HG02981 (cell line): Measurements from ENCODE around the gene DYNC2I2.

Experiments used
- ATAC-seq: cut with Tn5 transposase; IDR thresholded peaks from one replicate; pipeline ENCODE4 v1.9.1; 2021; ENCODE audit warnings: mild to moderate bottlenecking, moderate library complexity; ENCODE audit not compliant: unreplicated experiment

Gene DYNC2I2

DNA sequence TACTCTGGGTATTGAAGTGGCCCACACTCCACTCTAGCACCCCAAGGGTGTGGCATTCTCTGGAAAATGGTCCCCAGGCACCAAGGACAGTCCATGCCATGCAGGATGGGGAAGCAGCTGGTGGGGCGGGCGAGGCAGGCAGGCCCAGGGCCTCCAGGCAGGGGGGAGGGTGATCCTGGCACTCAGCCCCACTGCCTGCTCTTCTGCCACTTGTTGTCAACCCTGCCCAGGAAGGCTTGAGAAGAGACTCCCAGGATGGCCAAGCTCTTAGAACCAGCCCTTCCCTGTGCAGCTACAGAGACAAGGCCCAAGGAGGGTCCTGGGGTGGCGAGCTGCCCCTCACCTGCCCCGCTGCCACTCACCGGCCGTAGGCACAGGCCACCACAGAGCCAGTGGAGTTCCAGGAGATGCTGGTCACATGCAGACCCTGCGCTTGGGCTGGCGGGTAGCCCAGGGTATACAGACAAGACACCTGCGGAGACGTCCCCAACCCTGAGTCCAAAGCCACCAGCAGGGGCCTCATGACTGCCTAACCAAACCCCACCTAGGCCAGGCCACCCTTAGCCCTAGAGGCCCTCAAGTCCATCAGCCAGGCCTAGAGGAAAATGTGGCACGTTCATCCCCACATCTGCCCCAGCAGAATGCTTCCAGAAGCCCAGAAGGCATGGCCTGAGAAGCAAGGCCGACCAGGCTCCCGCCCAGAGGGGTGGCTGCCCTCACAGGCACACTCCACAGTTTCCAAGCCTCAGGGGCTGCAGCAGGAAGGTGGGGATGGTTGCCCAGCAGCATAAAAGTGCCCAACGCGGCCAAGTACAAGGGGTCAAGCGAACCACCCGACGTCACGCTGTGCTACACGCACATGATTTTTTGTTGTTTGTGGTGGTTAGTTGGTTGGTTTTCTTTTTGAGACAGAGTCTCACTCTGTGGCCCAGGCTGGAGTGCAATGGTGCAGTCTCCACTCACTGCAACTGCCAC, 19.8 kb downstream of the DYNC2I2 start:
- ATAC-seq, result no peak

DNA sequence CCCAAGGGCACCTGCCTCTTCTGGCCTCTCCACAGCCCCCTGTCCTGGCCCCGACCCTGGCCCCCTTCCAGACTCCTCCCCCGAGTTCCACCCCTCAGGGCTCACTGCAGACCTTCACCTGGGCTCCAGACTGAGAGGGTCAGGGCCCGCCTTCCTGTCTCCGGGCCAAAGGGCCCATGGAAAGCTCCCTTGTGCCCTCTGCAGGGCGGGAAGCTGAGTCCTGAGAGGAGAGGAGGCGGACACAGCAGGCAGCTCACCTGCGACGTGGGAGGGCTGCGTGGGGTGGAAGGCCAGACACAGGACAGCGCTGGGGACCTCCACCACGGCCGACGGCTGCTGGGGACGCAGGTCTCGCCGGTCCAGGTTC, 20.6 kb downstream of the DYNC2I2 start:
- no peak for ATAC-seq

DNA sequence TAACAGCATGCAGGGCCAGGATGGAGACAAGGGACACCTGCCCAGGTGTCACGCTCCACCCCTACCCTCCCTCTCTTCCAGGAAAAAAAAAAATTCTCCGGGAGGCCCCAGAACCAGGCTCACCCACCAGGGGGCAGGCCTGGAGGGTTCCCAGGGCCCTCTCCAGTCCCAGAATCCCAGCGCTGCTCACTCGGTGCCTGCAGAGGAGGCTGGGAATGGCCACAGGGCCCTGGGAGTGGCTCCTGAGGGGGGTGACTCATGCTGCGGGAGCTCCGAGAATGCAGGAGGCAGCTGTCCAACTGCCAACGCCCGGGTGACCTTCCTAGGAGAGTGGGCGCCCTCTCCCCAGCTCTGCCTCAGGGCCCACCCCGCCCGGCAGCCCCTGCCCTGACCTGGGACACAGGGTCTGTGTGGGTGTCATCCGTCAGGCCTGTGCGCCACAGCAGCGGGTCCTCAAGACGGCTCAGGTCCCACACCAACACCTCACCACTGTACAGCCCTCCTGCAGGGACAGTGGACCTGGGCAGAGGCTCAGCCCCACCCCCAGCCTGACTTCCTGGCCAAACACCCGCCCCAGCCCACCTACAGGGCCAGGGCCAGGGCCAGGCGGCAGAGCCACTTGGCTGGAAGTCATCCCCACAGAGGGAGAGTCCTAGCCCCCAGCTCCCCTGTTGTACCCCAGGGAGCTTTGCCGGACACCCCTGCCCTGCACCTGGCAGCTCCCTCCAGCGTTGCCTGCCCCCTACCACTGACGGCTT, 21.2 kb downstream of the DYNC2I2 start:
- no peak for ATAC-seq

DNA sequence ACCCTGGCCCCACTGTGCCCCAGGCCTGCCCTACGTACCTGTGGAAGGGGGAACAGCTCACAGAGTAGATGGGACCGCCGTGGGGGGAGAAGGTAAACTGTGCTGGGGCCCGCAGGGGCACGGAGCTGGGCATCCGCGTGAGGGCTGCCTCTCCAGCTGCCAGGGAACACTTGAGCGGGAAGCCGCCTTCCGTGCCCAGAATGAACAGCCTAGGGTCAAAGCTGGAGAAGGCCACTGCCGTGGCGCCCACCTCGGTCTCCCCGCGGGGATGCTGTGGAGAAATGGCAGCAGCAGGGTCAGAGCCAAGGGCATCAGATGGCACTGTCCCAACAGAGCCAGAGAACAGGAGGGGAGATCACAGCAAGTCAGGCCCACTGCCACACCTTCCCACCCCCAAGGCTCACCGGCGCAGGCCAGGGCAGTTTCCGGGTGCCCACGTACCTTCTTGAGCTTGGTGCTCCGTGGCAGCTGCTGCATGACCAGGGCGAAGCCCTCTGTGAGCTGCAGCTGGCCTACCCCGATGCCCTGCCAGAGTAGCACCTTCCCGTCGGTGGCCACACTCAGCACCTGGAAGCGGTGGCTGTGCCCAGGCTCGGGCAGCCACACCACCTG, 21.9 kb downstream of the DYNC2I2 start:
- ATAC-seq, result no peak

DNA sequence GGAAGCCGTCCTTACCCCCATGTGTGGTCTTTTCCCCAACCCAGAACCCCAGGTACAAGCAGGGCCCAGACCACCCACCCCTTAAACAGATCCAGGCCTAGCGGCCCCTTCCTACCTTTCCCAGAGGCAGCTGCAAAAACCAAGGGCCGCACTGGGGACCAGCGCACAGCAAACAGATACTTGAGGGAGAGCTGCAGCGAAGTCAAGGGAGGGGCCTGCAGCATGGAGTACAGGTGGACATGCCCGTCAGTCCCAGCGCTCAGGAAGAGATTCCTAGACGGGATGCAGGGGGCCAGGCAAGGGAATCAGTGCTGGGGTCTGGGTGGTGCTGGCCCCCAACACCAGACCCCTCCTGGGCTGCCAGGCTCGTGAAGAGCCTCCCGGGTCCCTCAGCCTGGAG, 22.5 kb downstream of the DYNC2I2 start:
- ATAC-seq, result no peak

DNA sequence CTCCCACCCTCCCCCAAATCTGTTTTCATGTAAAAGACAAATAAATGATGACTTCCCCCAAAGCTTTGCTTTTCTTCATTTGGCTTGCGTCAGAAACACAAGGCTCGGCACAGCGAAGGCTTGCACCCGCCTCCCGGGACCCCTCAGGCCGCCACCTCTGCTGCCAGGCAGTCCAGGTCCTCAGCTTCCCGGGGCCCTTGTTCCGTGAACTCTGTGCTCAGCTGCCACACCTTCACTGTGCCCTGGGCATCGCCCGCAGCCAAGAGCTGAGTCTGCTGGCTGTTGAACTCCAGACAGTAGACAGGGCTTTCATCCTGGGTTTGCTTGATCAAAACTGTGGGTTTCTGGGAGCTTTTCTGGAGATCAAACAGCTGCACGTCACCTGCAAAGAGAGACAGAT, 23.0 kb downstream of the DYNC2I2 start:
- no peak for ATAC-seq

DNA sequence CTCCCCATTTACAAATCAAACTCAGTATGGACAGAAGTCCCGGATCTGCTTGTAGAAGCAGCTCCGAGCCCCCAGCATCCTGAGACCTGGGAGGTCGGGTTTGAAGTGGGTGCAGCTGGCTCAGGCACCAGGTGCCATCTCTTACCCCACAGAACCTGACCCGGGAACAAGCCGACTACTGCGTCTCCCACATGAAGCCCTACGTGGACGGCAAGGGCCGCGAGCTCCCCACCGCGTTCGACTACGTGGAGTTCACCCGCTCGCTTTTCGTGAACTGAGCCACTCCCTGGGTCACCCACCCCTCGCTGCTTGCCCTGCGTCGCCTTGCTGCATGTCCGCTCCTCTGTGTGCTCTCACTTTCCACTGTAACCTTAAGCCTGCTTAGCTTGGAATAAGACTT, 23.6 kb downstream of the DYNC2I2 start:
- ATAC-seq, result no peak

DNA sequence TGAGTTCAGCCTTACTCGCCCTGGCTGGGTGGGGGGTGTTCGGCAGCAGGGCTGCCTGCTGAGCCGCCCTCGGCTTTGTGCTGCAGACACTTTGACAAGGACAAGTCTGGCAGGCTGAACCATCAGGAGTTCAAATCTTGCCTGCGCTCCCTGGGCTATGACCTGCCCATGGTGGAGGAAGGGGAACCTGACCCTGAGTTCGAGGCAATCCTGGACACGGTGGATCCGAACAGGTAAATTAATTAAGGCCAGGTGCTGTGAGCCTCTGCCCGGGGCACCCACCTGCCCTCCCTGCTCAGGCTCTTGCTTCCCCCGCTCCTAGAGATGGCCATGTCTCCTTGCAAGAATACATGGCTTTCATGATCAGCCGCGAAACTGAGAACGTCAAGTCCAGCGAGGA, 24.2 kb downstream of the DYNC2I2 start:
- ATAC-seq, result no peak

DNA sequence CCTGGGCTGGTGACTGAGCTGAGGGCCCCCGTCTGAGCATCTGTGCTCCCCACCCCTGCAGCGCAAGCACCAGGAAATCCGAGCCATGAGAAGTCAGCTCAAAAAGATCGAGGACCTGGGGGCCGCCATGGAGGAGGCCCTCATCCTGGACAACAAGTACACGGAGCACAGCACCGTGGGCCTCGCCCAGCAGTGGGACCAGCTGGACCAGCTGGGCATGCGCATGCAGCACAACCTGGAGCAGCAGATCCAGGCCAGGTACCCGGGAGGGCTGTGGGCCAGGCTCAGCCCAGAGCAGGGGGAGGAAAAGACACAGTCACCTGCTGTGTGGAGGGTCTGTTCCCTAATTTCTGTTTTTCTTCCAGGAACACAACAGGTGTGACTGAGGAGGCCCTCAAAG, 24.6 kb downstream of the DYNC2I2 start:
- no peak for ATAC-seq

DNA sequence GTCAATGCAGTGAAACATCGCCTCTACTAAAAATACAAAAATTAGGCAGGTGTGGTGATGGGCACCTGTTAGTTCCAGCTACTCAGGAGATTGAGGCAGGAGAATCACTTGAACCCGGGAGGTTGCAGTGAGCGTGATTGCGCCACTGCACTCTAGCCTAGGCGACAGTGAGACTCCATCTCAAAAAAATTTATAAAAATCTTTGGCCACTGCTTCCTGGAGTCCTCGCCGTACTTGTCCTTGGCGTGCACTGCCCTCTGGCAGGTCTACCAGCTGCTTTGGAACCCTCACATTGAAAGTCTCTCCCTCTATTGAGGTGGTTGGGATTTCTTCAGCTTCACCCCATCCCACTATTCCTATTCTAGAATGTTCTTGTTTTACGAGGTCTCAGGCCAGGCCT, 25.0 kb downstream of the DYNC2I2 start:
- ATAC-seq, result no peak

DNA sequence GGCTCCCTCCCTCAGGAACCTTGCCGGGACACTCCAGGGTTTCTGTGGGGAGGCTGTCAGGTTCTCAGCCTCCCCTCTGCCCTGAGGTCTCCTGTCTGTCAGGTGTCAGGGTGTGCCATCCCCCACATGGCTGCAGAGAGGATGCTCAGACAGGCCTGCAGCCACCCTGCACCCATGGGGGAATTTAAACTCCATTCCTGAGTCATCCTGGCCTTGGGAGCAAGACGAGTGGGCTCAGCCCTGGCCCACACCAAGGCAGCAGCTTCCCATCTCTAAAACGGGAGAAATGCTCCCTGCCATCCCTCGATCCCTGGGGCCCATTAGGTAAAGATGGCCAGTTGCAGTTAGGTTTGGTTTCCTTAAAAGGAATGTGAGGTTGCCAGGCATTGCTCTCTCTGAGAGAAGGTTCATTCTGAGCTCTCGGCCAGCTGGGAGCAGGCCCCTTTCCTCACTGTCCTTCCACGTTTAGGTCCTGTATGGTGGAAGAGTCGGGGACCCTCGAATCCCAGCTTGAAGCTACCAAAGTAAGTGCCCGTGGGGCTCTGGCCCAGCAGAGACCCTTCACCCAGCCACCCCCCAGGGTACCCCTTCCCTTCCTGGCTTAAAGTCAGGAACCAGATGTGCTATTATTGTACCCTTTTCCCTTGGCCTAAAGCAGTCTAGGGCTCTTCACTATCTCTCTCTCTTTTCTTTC, 26.6 kb downstream of the DYNC2I2 start:
- ATAC-seq, result no peak

DNA sequence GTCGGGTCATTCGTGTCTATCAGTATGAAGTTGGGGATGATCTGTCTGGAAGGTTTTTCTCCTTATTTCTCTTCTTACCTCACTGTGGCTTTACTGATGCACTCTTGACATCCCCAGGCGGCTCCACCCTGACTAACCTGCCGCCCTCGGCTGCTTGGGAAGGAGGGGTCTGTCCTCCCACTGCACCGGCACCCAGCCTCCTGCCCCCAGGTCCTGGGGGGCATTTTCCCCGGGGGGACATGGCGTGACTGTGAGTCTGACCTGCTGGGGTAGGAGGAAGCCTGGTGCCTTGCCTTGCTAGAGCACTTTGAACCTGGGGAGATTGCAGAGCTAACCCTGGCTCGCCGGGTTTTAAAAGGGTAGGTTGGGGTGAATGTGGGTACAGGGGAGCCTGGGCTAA, 27.5 kb downstream of the DYNC2I2 start:
- ATAC-seq, result no peak

DNA sequence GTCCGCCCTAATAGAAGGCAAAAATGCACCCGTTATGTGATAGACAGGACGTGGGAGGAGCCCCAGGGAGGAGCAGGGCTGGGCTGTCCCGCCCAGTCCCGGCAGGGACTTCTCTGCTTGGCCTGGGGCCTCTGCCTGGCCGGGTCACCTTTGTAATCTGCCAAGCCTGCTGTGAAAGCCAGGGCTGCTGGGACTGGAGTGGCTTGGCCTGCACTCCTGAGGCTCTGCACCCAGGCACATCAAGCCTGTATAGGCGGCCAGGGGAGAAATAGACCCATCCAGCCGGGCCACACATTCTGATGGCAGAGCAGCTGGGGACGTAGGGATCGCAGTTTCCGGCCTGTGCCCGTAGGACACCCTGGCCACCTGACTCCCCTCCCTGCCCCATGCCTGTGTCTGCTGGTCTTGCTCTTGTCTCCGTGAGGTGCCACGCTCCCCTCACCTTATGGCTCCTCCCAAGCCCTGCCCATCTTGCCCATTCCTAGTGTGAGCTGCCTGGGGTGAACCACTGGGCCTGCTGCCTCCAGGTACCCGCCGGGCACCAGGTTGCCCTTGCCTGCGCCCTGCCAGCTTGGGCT, 28.1 kb downstream of the DYNC2I2 start:
- ATAC-seq, result no peak

DNA sequence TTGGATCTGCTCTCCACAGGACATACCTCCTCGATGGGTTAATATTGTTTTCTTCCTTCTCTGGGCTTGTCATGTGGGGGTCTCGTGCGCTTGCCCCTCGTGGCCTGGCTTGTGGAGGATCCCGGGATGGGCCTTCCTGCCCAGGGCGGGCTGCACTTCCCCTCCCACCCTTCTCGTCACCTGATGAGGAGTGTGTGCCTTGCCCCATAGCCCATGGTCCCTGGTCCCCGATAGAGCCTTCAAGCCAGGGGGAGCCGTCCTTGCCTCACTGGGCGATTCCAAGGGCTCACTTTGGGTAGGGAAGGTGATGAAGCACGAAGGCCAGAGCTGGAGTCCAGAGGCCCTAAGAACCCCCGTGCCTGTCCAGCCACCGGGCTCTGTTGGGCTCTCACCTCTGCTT, 28.7 kb downstream of the DYNC2I2 start:
- no peak for ATAC-seq

DNA sequence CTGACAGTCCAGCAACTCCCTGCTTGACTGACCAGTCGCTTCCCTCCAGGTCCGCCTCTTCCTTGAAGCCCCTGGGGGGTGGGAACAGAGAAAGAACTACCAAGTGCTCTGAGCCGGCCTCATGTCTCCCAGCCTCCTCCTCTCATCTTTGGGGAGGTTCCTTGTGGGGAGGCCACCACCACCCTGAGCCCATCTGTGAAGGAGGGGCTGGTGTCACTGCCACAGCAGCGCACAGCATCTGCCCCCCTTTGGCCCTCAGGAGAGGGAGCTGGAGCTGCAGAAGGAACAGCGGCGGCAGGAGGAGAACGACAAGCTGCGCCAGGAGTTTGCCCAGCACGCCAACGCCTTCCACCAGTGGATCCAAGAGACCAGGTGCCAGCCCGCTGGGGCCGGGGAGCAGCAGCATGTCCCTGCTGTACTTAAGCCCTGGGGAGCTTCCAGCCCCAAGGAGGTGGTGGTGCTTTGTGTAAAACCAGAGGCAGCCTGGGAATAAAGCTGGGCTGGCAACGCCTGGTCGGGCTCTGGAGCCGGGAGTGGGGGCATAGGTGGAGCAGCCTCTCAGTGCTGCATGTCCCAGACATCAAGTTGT, 29.4 kb downstream of the DYNC2I2 start:
- no peak for ATAC-seq

DNA sequence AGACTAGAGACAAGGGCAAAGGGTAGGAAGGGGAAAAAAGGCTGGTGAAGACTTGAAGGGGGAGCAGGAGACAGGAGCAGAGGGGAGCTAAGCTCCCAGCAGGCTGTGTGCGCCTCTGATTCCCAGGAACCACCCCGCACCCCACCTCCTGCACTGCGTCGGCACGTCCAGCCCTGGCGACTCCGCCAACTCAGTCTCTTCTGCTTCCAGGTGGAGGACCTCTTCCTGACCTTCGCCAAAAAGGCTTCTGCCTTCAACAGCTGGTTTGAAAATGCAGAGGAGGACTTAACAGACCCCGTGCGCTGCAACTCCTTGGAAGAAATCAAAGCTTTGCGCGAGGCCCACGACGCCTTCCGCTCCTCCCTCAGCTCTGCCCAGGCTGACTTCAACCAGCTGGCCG, 30.5 kb downstream of the DYNC2I2 start:
- no peak for ATAC-seq

DNA sequence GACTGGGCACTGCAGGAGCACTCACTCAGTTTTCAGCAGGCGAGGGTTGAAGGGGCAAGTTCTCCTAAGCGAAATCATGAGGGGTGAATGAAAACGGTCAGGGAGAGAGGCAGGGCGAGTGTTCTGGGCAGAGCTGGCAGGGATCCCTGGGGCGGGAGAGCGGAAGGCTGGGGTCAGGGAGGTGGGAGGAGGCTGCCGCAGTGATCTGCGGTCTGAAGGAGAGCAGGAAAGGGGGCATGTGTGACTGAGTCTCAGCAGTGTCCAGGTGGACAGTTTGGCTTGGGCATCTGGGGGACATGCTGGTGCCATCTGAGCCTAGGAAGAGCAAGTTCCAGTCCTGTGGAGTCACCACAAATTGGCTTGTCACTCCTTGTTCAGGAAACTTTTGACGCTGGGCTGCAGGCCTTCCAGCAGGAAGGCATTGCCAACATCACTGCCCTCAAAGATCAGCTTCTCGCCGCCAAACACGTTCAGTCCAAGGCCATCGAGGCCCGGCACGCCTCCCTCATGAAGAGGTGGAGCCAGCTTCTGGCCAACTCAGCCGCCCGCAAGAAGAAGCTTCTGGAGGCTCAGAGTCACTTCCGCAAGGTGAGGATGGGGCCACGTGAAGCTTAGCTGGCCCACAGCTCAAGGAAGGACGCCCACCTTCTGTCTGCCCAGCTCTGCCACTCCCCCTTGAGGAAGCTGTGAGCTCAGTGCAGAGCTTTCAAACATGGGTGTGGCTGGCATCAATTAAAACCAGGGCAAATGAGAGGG, 31.1 kb downstream of the DYNC2I2 start:
- ATAC-seq, result no peak

DNA sequence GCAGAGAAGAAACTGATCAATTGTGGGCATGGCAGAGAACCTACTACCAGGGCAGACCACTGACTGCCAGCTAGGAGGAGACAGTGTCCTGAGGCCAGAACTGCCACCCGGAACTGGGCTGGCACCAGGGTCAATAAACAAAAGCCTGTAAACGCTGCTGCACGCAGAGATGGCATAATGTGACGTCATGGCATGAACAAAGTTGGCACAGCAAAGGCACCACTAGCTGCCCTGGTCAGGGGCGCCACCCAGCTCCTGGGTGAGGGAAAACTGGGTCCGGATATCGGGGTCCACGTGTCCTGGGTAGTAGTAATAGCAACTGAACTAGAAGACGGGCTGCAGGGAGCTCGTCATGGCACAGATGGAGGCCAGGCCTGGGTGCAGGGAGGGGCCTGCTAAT, 32.1 kb downstream of the DYNC2I2 start:
- no peak for ATAC-seq

DNA sequence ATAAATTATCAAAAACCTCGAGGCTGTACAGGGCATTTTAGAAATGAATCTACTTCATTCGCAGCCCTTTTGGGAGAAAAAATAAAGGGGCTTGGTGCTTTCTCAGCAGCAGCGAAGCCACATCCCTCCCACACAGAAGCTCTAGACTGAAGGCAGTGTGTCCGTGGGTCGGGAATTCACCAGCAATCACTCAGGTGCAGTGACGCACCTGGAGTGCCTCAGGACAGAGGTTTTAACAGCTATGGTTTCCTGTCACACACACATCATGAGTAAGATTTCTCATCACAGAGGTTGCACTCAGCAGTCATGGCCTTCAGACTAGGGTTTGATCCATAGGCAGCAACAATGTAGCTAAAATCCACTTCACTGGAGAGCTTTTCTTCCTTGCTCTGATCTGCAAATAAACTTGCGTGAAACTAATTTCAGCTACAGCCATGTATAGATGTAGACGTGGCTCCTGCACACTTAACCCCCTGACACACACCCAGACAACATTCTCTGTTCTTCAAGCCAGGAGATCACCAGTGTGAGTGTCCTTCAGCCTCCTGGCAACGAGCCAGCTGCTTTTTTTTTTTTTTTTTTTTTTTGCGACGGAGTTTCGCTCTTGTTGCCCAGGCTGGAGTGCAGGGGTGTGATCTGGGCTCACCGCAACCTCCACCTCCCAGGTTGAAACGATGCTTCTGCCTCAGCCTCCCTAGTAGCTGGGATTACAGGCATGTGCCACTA, 34.8 kb downstream of the DYNC2I2 start:
- ATAC-seq, result no peak
